SK-N-SH (cell line): Measurements from ENCODE around the gene ANO4. TPM values are rescaled to one million over a fixed set of nuclear protein-coding genes. Genes with fewer than 3 reads are reported as not detected.

Experiments
- CTCF ChIA-PET: fragments of 300-600, 350-600 bp; formaldehyde crosslinking; extraction: SDS; loops from one replicate; lab custom pipeline; 2021; lab: Yijun Ruan, JAX
- POLR2A ChIA-PET: fragments of 350-600 bp; sonication (Branson Sonifier 250); formaldehyde crosslinking; extraction: SDS; loops from one replicate; lab custom pipeline; 2020; ENCODE audit warnings: antibody characterized with exemption, inconsistent platforms; lab: Yijun Ruan, JAX
- DNase-seq: peaks from one replicate; pipeline ENCODE4 v3.0.0; 2012
- H2AFZ ChIP-seq: fragments of 200-600 bp; sonication (generic); 2 replicates; pipeline ENCODE4 v1.8.1; 2016; ENCODE audit warnings: antibody characterized with exemption, mild to moderate bottlenecking, low read depth
- H3F3A ChIP-seq: fragments of 200-600 bp; sonication (generic); replicated peaks from 2 replicates; pipeline ENCODE3; 2016; ENCODE audit warnings: antibody characterized with exemption, mild to moderate bottlenecking; ENCODE audit not compliant: insufficient read depth
- H3K27ac ChIP-seq, 2 experiments: fragments of 200-500 bp in 1 of 2; fragments of 200-600 bp in 1 of 2; sonication (Bioruptor generic) in 1 of 2; sonication (generic), shearing (Covaris generic) in 1 of 2; 2 replicates each; pipeline versions ENCODE4 v1.5.1 to v1.6.1; 2014 to 2016; ENCODE audit warnings: low read depth in 2 of 2, inconsistent platforms in 1 of 2, low read length in 1 of 2, mild to moderate bottlenecking in 1 of 2, mixed read lengths in 1 of 2
- H3K27me3 ChIP-seq: fragments of 200-600 bp; sonication (generic), shearing (Covaris generic); 2 replicates; pipeline ENCODE4 v1.6.1; 2016; ENCODE audit warnings: mixed run types; ENCODE audit not compliant: insufficient read depth
- H3K36me3 ChIP-seq, 2 experiments: fragments of 200-500 bp in 1 of 2; fragments of 200-600 bp in 1 of 2; sonication (Bioruptor generic) in 1 of 2; sonication (generic) in 1 of 2; replicated peaks in 1 of 2; 2 replicates each; pipeline versions ENCODE3 to v1.5.1; 2014 to 2016; ENCODE audit warnings: low read length in 1 of 2, mild to moderate bottlenecking in 1 of 2; ENCODE audit not compliant: insufficient read depth in 2 of 2, control insufficient read depth in 1 of 2
- H3K4me1 ChIP-seq, 2 experiments: fragments of 200-500 bp in 1 of 2; fragments of 200-600 bp in 1 of 2; sonication (Bioruptor generic) in 1 of 2; sonication (generic), shearing (Covaris generic) in 1 of 2; 2 replicates each; pipeline versions ENCODE4 v1.5.1 to v1.6.1; 2014 to 2016; ENCODE audit warnings: low read depth in 1 of 2, low read length in 1 of 2, mixed run types in 1 of 2; ENCODE audit not compliant: insufficient read depth in 2 of 2, control insufficient read depth in 1 of 2
- H3K4me2 ChIP-seq: fragments of 200-600 bp; sonication (generic), shearing (Covaris generic); 2 replicates; pipeline ENCODE4 v1.6.1; 2017; ENCODE audit warnings: mixed run types
- H3K4me3 ChIP-seq, 2 experiments: fragments of 200-500 bp in 1 of 2; fragments of 200-600 bp in 1 of 2; sonication (Bioruptor generic) in 1 of 2; sonication (generic), shearing (Covaris generic) in 1 of 2; 2 replicates each; pipeline versions ENCODE4 v1.5.1 to v1.8.1; 2014 to 2016; ENCODE audit warnings: low read depth in 2 of 2, inconsistent platforms in 1 of 2, low read length in 1 of 2, mild to moderate bottlenecking in 1 of 2, mixed read lengths in 1 of 2, moderate library complexity in 1 of 2
- H3K79me2 ChIP-seq: fragments of 200-600 bp; sonication (generic); 2 replicates; pipeline ENCODE4 v1.8.1; 2017; ENCODE audit warnings: mild to moderate bottlenecking; ENCODE audit not compliant: insufficient read depth
- H3K9ac ChIP-seq: fragments of 200-600 bp; sonication (generic); 2 replicates; pipeline ENCODE4 v1.6.1; 2017; ENCODE audit warnings: mixed run types
- H3K9me2 ChIP-seq: fragments of 200-600 bp; sonication (generic); 2 replicates; pipeline ENCODE4 v1.6.1; 2017; ENCODE audit warnings: mixed run types
- H3K9me3 ChIP-seq: fragments of 200-600 bp; sonication (generic); 2 replicates; pipeline ENCODE4 v1.6.1; 2017; ENCODE audit warnings: mixed run types, mild to moderate bottlenecking, moderate library complexity
- H4K20me1 ChIP-seq: fragments of 200-600 bp; sonication (generic); 2 replicates; pipeline ENCODE4 v1.6.1; 2017; ENCODE audit warnings: mild to moderate bottlenecking, mixed run types; ENCODE audit not compliant: insufficient read depth
- CHD2 ChIP-seq: fragments of 150-350 bp; IDR thresholded peaks from 2 replicates; pipeline ENCODE4 v1.6.1; 2018; ENCODE audit warnings: low read length; ENCODE audit not compliant: partially characterized antibody
- CTCF ChIP-seq: fragments of 200-600 bp; sonication (generic); IDR thresholded peaks from 2 replicates; pipeline ENCODE4 v1.6.1; 2017; ENCODE audit warnings: antibody characterized with exemption, mild to moderate bottlenecking, moderate library complexity
- IRF3 ChIP-seq: fragments of 150-350 bp; IDR thresholded peaks from 2 replicates; pipeline ENCODE4 v1.6.1; 2016; ENCODE audit warnings: mild to moderate bottlenecking, low read depth, low read length
- PBX3 ChIP-seq: IDR thresholded peaks from 2 replicates; pipeline ENCODE4; 2012
- RFX5 ChIP-seq: IDR thresholded peaks from 2 replicates; pipeline ENCODE4 v1.6.1; 2012; ENCODE audit warnings: mild to moderate bottlenecking, improper control_type of control experiment, low read length
- TEAD4 ChIP-seq: IDR thresholded peaks from 2 replicates; pipeline ENCODE4 v1.4.0; 2012; ENCODE audit warnings: mild to moderate bottlenecking, borderline replicate concordance; ENCODE audit not compliant: insufficient read depth
- USF1 ChIP-seq: IDR thresholded peaks from 2 replicates; pipeline ENCODE4 v1.4.0; 2012; ENCODE audit warnings: low read depth, borderline replicate concordance
- WGBS: methylation state at CpG from one replicate; pipeline ENCODE4 v1.1.6; 2017; ENCODE audit warnings: low lambda C conversion rate; 5-methylcytosine and 5-hydroxymethylcytosine counted together
- polyA plus RNA-seq, 3 experiments: library from polyadenylated mRNA; depleted of rRNA; stranded (reverse); fragments of >200 nt; gene quantifications; 2 replicates each; pipeline ENCODE4 v1.2.3, GENCODE V29; 2012
- TF ChIP-seq, protein P1 (sequence below): IDR thresholded peaks from 2 replicates; pipeline ENCODE4 v1.4.0; 2012; ENCODE audit warnings: low read depth

Gene ANO4
- polyA plus RNA-seq, 1 of the 3 experiments (the other 2 are of a cell fraction) = 9.4 TPM

GRCh38 chr12:101082706-101083105, 288.1 kb downstream of the ANO4 start:
- DNase-seq = no peak
- no peaks in the 10 kb centered on the region for H3K9me3 ChIP-seq
- H3K27ac ChIP-seq = no peak overlapping the region
- WGBS = 63% methylated on average over 3 of the region's 3 CpGs
- no peak overlapping the region for H3K4me2 ChIP-seq
- no peaks in the 10 kb centered on the region for H3K79me2 ChIP-seq
- H3K36me3 ChIP-seq = peaks cover 0 to 3% of the 10 kb centered on the region in 2 experiments
- no peaks in the 10 kb centered on the region for H3F3A ChIP-seq
- POLR2A ChIA-PET = no interaction called here
- no peak overlapping the region for H2AFZ ChIP-seq
- no peaks in the 10 kb centered on the region for H3K9me2 ChIP-seq
- H3K4me1 ChIP-seq = peaks cover 0 to 9% of the 10 kb centered on the region in 2 experiments; a peak in 1 of 4 replicates
- CTCF ChIA-PET = no interaction called here
- H3K9ac ChIP-seq = no peak overlapping the region
- TF ChIP-seq, protein P1, sequence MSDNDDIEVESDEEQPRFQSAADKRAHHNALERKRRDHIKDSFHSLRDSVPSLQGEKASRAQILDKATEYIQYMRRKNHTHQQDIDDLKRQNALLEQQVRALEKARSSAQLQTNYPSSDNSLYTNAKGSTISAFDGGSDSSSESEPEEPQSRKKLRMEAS = no peak
- TF ChIP-seq RFX5 (no peak), TEAD4 (no peak), USF1 (no peak)
- no peaks in the 10 kb centered on the region for H4K20me1 ChIP-seq
- no peaks in the 10 kb centered on the region for H3K27me3 ChIP-seq
- H3K4me3 ChIP-seq = no peak overlapping the region

DNA sequence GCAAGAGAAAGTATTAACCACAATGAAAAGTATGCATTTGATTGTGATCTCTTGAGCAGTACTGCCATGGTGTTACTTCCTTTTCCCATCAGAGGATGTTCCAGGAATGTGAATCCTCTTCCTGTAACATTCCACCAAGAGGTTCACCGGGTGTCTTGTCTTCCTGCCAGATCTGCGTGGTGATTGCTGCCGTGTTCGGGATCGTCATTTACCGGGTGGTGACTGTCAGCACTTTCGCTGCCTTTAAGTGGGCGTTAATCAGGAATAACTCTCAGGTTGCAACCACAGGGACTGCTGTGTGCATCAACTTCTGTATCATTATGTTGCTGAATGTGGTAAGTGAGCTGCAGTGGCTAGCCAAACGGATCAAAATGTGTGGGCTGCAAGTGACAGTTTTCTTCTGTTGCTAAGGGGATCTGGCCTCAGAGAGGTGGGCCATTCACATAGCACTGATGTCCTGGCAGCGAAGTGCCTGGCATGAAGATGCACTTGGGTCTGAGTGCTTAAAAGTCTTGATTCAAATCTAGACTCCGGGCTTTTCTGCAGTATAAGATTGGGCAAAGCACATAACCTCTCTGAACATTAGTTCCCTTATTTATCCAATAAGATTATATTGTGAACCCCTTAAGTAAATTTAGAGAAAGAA, 292.0 kb downstream of the ANO4 start:
- 39% methylated on average over 10 of the region's 11 CpGs for WGBS
- no peak overlapping the region for H3K4me3 ChIP-seq
- no peaks in the 10 kb centered on the region for H4K20me1 ChIP-seq
- DNase-seq = no peak
- H3K4me2 ChIP-seq = peak overlapping the region; percentile 43
- no peaks in the 10 kb centered on the region for H3K9me3 ChIP-seq
- CTCF ChIA-PET = no interaction called here
- H3K9me2 ChIP-seq = no peaks in the 10 kb centered on the region
- H3K27me3 ChIP-seq = no peaks in the 10 kb centered on the region
- TF ChIP-seq CHD2 (no peak), PBX3 (0 out of 2 replicates have a peak, but pooled peaks have one; percentile 14), TEAD4 (peak; percentile 23; the same call in 1 of the 2 replicates), IRF3 (no peak), CTCF (no peak)
- H3K36me3 ChIP-seq = peaks cover 0 to 10% of the 10 kb centered on the region in 2 experiments
- no peak overlapping the region for H2AFZ ChIP-seq
- no peak overlapping the region for H3K27ac ChIP-seq
- POLR2A ChIA-PET = no interaction called here
- no peak overlapping the region for H3K9ac ChIP-seq
- H3K4me1 ChIP-seq = peaks cover 0 to 5% of the 10 kb centered on the region in 2 experiments; a peak in 1 of 4 replicates
- H3K79me2 ChIP-seq = no peaks in the 10 kb centered on the region
- no peaks in the 10 kb centered on the region for H3F3A ChIP-seq
